SK-N-SH (cell line): Measurements from ENCODE around the gene ZNF33B.

Experiments
- POLR2AphosphoS5 ChIP-seq: IDR thresholded peaks from 2 replicates; pipeline ENCODE4 v1.6.1; 2012; ENCODE audit warnings: low read depth, low read length
- TCF12 ChIP-seq: IDR thresholded peaks from 2 replicates; pipeline ENCODE4 v1.4.0; 2012
- TF ChIP-seq, protein P1 (sequence below): fragments of 200-600 bp; sonication (generic); IDR thresholded peaks from 2 replicates; pipeline ENCODE4 v1.6.1; 2017; ENCODE audit warnings: antibody characterized with exemption, mild to moderate bottlenecking, moderate library complexity
- TF ChIP-seq, protein P2 (sequence below): fragments of 150-350 bp; IDR thresholded peaks from 2 replicates; pipeline ENCODE4 v1.6.1; 2017; ENCODE audit warnings: antibody characterized with exemption, low read length, low read depth, borderline replicate concordance

DNA sequence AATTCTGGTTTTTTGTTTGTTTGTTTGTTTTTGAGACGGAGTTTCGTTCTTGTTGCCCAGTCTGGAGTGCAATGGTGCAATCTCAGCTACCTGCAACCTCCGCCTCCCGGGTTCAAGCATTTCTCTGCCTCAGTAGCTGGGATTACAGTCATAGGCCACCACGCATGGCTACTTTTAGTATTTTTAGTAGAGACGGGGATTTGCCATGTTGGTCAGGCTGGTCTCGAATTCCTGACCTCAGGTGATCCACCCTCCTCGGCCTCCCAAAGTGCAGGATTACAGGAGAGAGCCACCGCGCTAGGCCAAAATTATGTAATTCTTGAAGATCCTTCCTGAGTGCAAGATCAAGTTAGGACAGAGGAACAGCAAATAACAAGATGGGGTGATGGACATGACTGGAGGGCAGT, 719 bp downstream of the ZNF33B start:
- TF ChIP-seq TCF12 (no peak), POLR2AphosphoS5 (no peak)
- TF ChIP-seq, protein P1, sequence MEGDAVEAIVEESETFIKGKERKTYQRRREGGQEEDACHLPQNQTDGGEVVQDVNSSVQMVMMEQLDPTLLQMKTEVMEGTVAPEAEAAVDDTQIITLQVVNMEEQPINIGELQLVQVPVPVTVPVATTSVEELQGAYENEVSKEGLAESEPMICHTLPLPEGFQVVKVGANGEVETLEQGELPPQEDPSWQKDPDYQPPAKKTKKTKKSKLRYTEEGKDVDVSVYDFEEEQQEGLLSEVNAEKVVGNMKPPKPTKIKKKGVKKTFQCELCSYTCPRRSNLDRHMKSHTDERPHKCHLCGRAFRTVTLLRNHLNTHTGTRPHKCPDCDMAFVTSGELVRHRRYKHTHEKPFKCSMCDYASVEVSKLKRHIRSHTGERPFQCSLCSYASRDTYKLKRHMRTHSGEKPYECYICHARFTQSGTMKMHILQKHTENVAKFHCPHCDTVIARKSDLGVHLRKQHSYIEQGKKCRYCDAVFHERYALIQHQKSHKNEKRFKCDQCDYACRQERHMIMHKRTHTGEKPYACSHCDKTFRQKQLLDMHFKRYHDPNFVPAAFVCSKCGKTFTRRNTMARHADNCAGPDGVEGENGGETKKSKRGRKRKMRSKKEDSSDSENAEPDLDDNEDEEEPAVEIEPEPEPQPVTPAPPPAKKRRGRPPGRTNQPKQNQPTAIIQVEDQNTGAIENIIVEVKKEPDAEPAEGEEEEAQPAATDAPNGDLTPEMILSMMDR: no peak
- TF ChIP-seq, protein P2, sequence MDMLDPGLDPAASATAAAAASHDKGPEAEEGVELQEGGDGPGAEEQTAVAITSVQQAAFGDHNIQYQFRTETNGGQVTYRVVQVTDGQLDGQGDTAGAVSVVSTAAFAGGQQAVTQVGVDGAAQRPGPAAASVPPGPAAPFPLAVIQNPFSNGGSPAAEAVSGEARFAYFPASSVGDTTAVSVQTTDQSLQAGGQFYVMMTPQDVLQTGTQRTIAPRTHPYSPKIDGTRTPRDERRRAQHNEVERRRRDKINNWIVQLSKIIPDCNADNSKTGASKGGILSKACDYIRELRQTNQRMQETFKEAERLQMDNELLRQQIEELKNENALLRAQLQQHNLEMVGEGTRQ: no peak
